Activated T-helper 17 cell treated with anti-CD3 and anti-CD28 coated beads, Interleukin-2, amount 50 U/mL, for 72 hours (primary cell): ENCODE data around the gene DGCR2. TPM values are rescaled to one million over a fixed set of nuclear protein-coding genes. Genes with fewer than 3 reads are reported as not detected.
"Not testable (repeated sequence)": the region's sequence is repeated elsewhere in the genome, so short reads cannot be mapped to it uniquely, and the experiment has no call there.

Source experiments
- ATAC-seq: fragments of 150-1000 bp; cut with Tn5 transposase; replicated peaks from 2 replicates; pipeline ENCODE4 v1.10.0; 2021; ENCODE audit warnings: mild to moderate bottlenecking, moderate library complexity
- H3K27ac Mint-ChIP-seq: one replicate; pipeline ENCODE4 v1.8.0; 2022; ENCODE audit warnings: mixed read lengths
- H3K27me3 Mint-ChIP-seq: one replicate; pipeline ENCODE4 v1.8.0; 2022; ENCODE audit warnings: mixed read lengths
- H3K36me3 Mint-ChIP-seq: one replicate; pipeline ENCODE4 v1.8.0; 2022; ENCODE audit warnings: low read depth, mild to moderate bottlenecking, mixed read lengths
- H3K4me1 Mint-ChIP-seq: one replicate; pipeline ENCODE4 v1.8.0; 2022; ENCODE audit warnings: mixed read lengths
- H3K4me3 Mint-ChIP-seq: one replicate; pipeline ENCODE4 v1.8.0; 2022; ENCODE audit warnings: mild to moderate bottlenecking, mixed read lengths
- H3K9me3 Mint-ChIP-seq: one replicate; pipeline ENCODE4 v1.8.0; 2022; ENCODE audit warnings: mixed read lengths
- total RNA-seq, 2 donors: library from RNA; stranded (reverse); gene quantifications; one replicate each; pipeline ENCODE4 v1.2.3, GENCODE V29; 2022

DGCR2 gene
- total RNA-seq, 2 donors from 2014 or later = 22.6 to 27.3 TPM

- peaks cover 16% of the 10 kb centered on the region for H3K27me3 Mint-ChIP-seq
- no peak for ATAC-seq
- no peak overlapping the region for H3K27ac Mint-ChIP-seq
- no peaks in the 10 kb centered on the region for H3K4me1 Mint-ChIP-seq
- no peaks in the 10 kb centered on the region for H3K9me3 Mint-ChIP-seq
- no peaks in the 10 kb centered on the region for H3K36me3 Mint-ChIP-seq
- no peak overlapping the region for H3K4me3 Mint-ChIP-seq
Observed at GRCh38 chr22:19012308-19012986, 109.8 kb downstream of the DGCR2 start.

- peaks cover 16% of the 10 kb centered on the region for H3K27me3 Mint-ChIP-seq
- not testable (repeated sequence) for H3K9me3 Mint-ChIP-seq
Observed at GRCh38 chr22:19011611-19012010, 110.6 kb downstream of the DGCR2 start.

GRCh38 chr22:19011075-19011474 is 111.1 kb downstream of the DGCR2 start:
- H3K36me3 Mint-ChIP-seq = no peaks in the 10 kb centered on the region
- H3K27ac Mint-ChIP-seq = no peak overlapping the region
- ATAC-seq = no peak
- no peaks in the 10 kb centered on the region for H3K4me1 Mint-ChIP-seq
- H3K4me3 Mint-ChIP-seq = no peak overlapping the region
- no peaks in the 10 kb centered on the region for H3K9me3 Mint-ChIP-seq
- peaks cover 16% of the 10 kb centered on the region for H3K27me3 Mint-ChIP-seq

More at GRCh38 chr22:19011611-19012010, 110.6 kb downstream of the DGCR2 start:
- not testable (repeated sequence) for H3K4me3 Mint-ChIP-seq, H3K36me3 Mint-ChIP-seq, ATAC-seq, H3K4me1 Mint-ChIP-seq, H3K27ac Mint-ChIP-seq

GRCh38 chr22:19005905-19006304 is 116.3 kb downstream of the DGCR2 start:
- H3K9me3 Mint-ChIP-seq = no peaks in the 10 kb centered on the region
- no peaks in the 10 kb centered on the region for H3K4me1 Mint-ChIP-seq
- no peak overlapping the region for H3K4me3 Mint-ChIP-seq
- peaks cover 19% of the 10 kb centered on the region for H3K27me3 Mint-ChIP-seq
- no peak overlapping the region for H3K27ac Mint-ChIP-seq
- ATAC-seq = no peak
- no peaks in the 10 kb centered on the region for H3K36me3 Mint-ChIP-seq

GRCh38 chr22:19004471-19004870 is 117.7 kb downstream of the DGCR2 start:
- H3K4me3 Mint-ChIP-seq = no peak overlapping the region
- no peaks in the 10 kb centered on the region for H3K9me3 Mint-ChIP-seq
- H3K27me3 Mint-ChIP-seq = peaks cover 19% of the 10 kb centered on the region
- H3K36me3 Mint-ChIP-seq = no peaks in the 10 kb centered on the region
- no peak for ATAC-seq
- H3K4me1 Mint-ChIP-seq = no peaks in the 10 kb centered on the region
- no peak overlapping the region for H3K27ac Mint-ChIP-seq

GRCh38 chr22:19003508-19003907 is 118.7 kb downstream of the DGCR2 start:
- Mint-ChIP-seq H3K4me3 (no peak overlapping the region), H3K27me3 (peaks cover 16% of the 10 kb centered on the region), H3K9me3 (no peaks in the 10 kb centered on the region), H3K36me3 (no peaks in the 10 kb centered on the region), H3K27ac (no peak overlapping the region), H3K4me1 (no peaks in the 10 kb centered on the region)
- no peak for ATAC-seq

GRCh38 chr22:19002684-19003038 is 119.6 kb downstream of the DGCR2 start:
- Mint-ChIP-seq H3K4me3 (no peak overlapping the region), H3K36me3 (no peaks in the 10 kb centered on the region), H3K4me1 (no peaks in the 10 kb centered on the region), H3K27ac (no peak overlapping the region), H3K27me3 (peaks cover 16% of the 10 kb centered on the region), H3K9me3 (no peaks in the 10 kb centered on the region)
- no peak for ATAC-seq

GRCh38 chr22:19001204-19001603 is 121.0 kb downstream of the DGCR2 start:
- H3K4me3 Mint-ChIP-seq = no peak overlapping the region
- H3K27ac Mint-ChIP-seq = no peak overlapping the region
- H3K4me1 Mint-ChIP-seq = no peaks in the 10 kb centered on the region
- ATAC-seq = no peak
- H3K9me3 Mint-ChIP-seq = no peaks in the 10 kb centered on the region
- no peaks in the 10 kb centered on the region for H3K36me3 Mint-ChIP-seq
- peaks cover 22% of the 10 kb centered on the region for H3K27me3 Mint-ChIP-seq

- not testable (repeated sequence) for H3K9me3 Mint-ChIP-seq, H3K27ac Mint-ChIP-seq, H3K4me3 Mint-ChIP-seq, H3K36me3 Mint-ChIP-seq, ATAC-seq, H3K4me1 Mint-ChIP-seq
- peaks cover 15% of the 10 kb centered on the region for H3K27me3 Mint-ChIP-seq
Observed at GRCh38 chr22:19000106-19000505, 122.1 kb downstream of the DGCR2 start.

- H3K4me1 Mint-ChIP-seq = no peaks in the 10 kb centered on the region
- peaks cover 11% of the 10 kb centered on the region for H3K27me3 Mint-ChIP-seq
- no peak for ATAC-seq
- H3K4me3 Mint-ChIP-seq = no peak overlapping the region
- no peaks in the 10 kb centered on the region for H3K36me3 Mint-ChIP-seq
- no peak overlapping the region for H3K27ac Mint-ChIP-seq
- H3K9me3 Mint-ChIP-seq = no peaks in the 10 kb centered on the region
Observed at GRCh38 chr22:18999416-18999815, 122.8 kb downstream of the DGCR2 start.

- Mint-ChIP-seq H3K36me3 (no peaks in the 10 kb centered on the region), H3K4me1 (no peaks in the 10 kb centered on the region), H3K9me3 (no peaks in the 10 kb centered on the region), H3K4me3 (no peak overlapping the region), H3K27me3 (peaks cover 11% of the 10 kb centered on the region), H3K27ac (no peak overlapping the region)
- ATAC-seq = no peak
Observed at GRCh38 chr22:18999008-18999407, 123.2 kb downstream of the DGCR2 start.

- H3K27me3 Mint-ChIP-seq = peaks cover 18% of the 10 kb centered on the region
- no peaks in the 10 kb centered on the region for H3K36me3 Mint-ChIP-seq
- no peaks in the 10 kb centered on the region for H3K9me3 Mint-ChIP-seq
- ATAC-seq = no peak
- H3K4me3 Mint-ChIP-seq = no peak overlapping the region
- no peaks in the 10 kb centered on the region for H3K4me1 Mint-ChIP-seq
- H3K27ac Mint-ChIP-seq = no peak overlapping the region
Observed at GRCh38 chr22:18997925-18998315, 124.3 kb downstream of the DGCR2 start.

- no peak for ATAC-seq
- Mint-ChIP-seq H3K27me3 (peaks cover 20% of the 10 kb centered on the region), H3K4me3 (no peak overlapping the region), H3K9me3 (no peaks in the 10 kb centered on the region), H3K27ac (no peak overlapping the region), H3K4me1 (no peaks in the 10 kb centered on the region), H3K36me3 (no peaks in the 10 kb centered on the region)
Observed at GRCh38 chr22:18997306-18997924, 124.8 kb downstream of the DGCR2 start.

- Mint-ChIP-seq H3K4me1 (no peaks in the 10 kb centered on the region), H3K4me3 (no peak overlapping the region), H3K27me3 (peaks cover 19% of the 10 kb centered on the region), H3K27ac (no peak overlapping the region), H3K9me3 (no peaks in the 10 kb centered on the region), H3K36me3 (no peaks in the 10 kb centered on the region)
- ATAC-seq = no peak
Observed at GRCh38 chr22:18996376-18996900, 125.8 kb downstream of the DGCR2 start.

GRCh38 chr22:18995327-18995711 is 126.9 kb downstream of the DGCR2 start:
- Mint-ChIP-seq H3K36me3 (no peaks in the 10 kb centered on the region), H3K4me1 (no peaks in the 10 kb centered on the region), H3K27me3 (peaks cover 24% of the 10 kb centered on the region), H3K9me3 (no peaks in the 10 kb centered on the region), H3K4me3 (no peak overlapping the region), H3K27ac (no peak overlapping the region)
- no peak for ATAC-seq
